A549 treated with Hydrocortisone at 1 μM for 4 hours (cell line): ENCODE measurements around the gene EDIL3. TPM values are rescaled to one million over a fixed set of nuclear protein-coding genes. Genes with fewer than 3 reads are reported as not detected.

Source experiments
- total RNA-seq: library from RNA; stranded (reverse); fragments of 200-300 nt; extraction: Qiagen RNA extraction; gene quantifications from 5 replicates; pipeline ENCODE4 v1.2.3, GENCODE V29; 2022

EDIL3 gene, protein sequence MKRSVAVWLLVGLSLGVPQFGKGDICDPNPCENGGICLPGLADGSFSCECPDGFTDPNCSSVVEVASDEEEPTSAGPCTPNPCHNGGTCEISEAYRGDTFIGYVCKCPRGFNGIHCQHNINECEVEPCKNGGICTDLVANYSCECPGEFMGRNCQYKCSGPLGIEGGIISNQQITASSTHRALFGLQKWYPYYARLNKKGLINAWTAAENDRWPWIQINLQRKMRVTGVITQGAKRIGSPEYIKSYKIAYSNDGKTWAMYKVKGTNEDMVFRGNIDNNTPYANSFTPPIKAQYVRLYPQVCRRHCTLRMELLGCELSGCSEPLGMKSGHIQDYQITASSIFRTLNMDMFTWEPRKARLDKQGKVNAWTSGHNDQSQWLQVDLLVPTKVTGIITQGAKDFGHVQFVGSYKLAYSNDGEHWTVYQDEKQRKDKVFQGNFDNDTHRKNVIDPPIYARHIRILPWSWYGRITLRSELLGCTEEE
- 0.13 to 0.50 TPM (median 0.26 TPM) in 5 replicates for total RNA-seq

DNA sequence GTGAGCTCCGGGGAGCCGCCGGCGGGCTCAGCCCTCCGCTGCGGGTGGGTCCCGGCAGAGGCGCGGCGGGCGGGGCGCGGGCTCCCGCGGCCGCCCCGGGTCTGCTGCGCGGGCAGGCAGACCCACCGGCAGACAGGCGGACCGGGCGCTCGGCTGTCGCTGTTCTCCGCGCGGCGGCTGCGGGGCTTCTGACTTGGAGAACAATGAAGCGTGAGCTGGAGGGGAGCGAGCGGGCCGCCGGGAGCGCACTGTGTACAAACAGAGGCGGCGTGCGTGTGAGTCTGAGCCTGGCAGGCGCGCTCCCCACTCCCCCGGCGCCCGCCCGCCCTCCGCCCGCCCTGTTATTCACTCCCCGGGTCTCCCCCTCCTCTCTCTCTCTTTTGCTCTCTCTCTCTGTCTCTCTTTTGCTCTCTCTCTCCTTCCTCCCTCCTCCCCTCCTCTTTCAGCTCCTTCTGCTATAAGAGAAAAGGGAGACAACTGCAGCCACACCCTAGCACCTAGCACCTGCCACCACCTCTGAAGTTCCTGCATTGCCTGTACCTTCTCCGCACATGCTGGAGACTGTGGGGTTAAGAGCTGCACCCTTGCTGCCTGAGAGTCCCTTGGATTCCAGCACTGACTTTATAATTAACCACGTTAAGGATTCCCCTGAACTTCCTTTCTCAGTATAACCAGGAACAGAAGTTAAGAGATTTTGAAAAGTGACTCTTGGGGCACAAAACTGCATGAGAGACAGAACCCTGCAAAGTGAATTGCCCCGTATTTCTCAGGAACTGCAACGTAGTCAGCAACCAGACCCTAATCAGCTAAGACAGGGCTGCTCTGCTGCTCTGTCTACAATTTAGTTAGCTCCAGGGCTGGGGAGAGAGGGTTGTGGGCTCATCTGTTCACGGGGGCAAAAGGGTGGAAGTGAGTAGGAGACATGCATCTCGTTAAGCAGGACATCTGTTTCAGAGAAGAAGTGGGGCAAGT is at the start of gene EDIL3:
EDIL3 (minus strand) TSS at position 277 of the 972 bp plus-strand sequence. CDS start 506 bp downstream, outside the sequence.

